K562 (cell line): ENCODE results near the gene FSTL3. TPM values are rescaled to one million over a fixed set of nuclear protein-coding genes. Genes with fewer than 3 reads are reported as not detected.

Experiments
- ATAC-seq: fragments of 200-7000 bp; cut with Tn5 transposase; 3 replicates; pipeline ENCODE4 v1.9.1; 2020; ENCODE audit warnings: moderate library complexity
- BruUV-seq: library from RNA; stranded (reverse); fragments of 400-500 nt; replicated peaks from 2 replicates; lab custom pipeline; 2021; lab: Mats Ljungman, UMichigan
- CTCF ChIA-PET: fragments of 300-600 bp; formaldehyde crosslinking; extraction: SDS; loops from one replicate; lab custom pipeline; 2021; ENCODE audit warnings: low intra/inter-chr PET ratio; lab: Yijun Ruan, JAX
- POLR2A ChIA-PET: fragments of 300-600, 350-650 bp; sonication (Branson Sonifier 250); formaldehyde crosslinking; extraction: SDS; loops from one replicate; lab custom pipeline; 2021; ENCODE audit warnings: antibody characterized with exemption, inconsistent platforms; lab: Yijun Ruan, JAX
- DNase-seq, 4 experiments: peaks; one replicate each; pipeline versions ENCODE4 v3.0.0 to v3.0.0-alpha.2; 2011 to 2018; ENCODE audit warnings: low spot score in 3 of 4, mixed read lengths in 3 of 4; ENCODE audit errors: extremely low read depth in 1 of 4
- FAIRE-seq: peaks from 2 replicates; lab custom pipeline; 2011; peaks lifted over from hg19 to GRCh38; lab: Jason Lieb, UNC
- H2AFZ ChIP-seq: 2 replicates; pipeline ENCODE4 v1.6.0; 2011; ENCODE audit warnings: low read depth, low read length, control low read depth, inconsistent platforms
- H3K27ac ChIP-seq: fragments of 200-600 bp; 3 replicates; pipeline ENCODE4 v1.8.0; 2011; ENCODE audit warnings: low read depth, mild to moderate bottlenecking, control low read depth, inconsistent platforms, low read length, moderate library complexity, mixed read lengths; ENCODE audit errors: extremely low read depth
- H3K27me3 ChIP-seq, 2 experiments: fragments of 300-600 bp in 1 of 2; 2 replicates in 1 of 2; 3 replicates in 1 of 2; pipeline versions ENCODE4 v1.6.0 to v1.8.0; 2011; ENCODE audit warnings: inconsistent platforms in 2 of 2, low read length in 2 of 2, mild to moderate bottlenecking in 1 of 2, mixed read lengths in 1 of 2, moderate library complexity in 1 of 2; ENCODE audit not compliant: control insufficient read depth in 2 of 2, insufficient read depth in 2 of 2
- H3K36me3 ChIP-seq: fragments of 300-600 bp; 3 replicates; pipeline ENCODE4 v1.8.0; 2011; ENCODE audit warnings: mild to moderate bottlenecking, low read length, inconsistent platforms; ENCODE audit not compliant: control insufficient read depth, insufficient read depth
- H3K4me1 ChIP-seq, 2 experiments: fragments of 200-600 bp in 1 of 2; replicated peaks in 1 of 2; 2 replicates in 1 of 2; 3 replicates in 1 of 2; pipeline versions ENCODE4 v1.5.1 to v1.8.0; 2011; ENCODE audit warnings: inconsistent platforms in 2 of 2, low read length in 2 of 2, mild to moderate bottlenecking in 1 of 2, mixed read lengths in 1 of 2, moderate library complexity in 1 of 2; ENCODE audit not compliant: control insufficient read depth in 2 of 2, insufficient read depth in 2 of 2
- H3K4me2 ChIP-seq: 2 replicates; pipeline ENCODE4 v1.6.1; 2011; ENCODE audit warnings: low read length, control low read depth, inconsistent platforms, mixed read lengths; ENCODE audit not compliant: insufficient read depth
- H3K4me3 ChIP-seq: fragments of 200-600 bp; sonication (generic), shearing (Covaris generic); 2 replicates; pipeline ENCODE4 v1.5.1; 2016; ENCODE audit warnings: control low read depth, inconsistent platforms
- H3K79me2 ChIP-seq: fragments of 200-600 bp; 3 replicates; pipeline ENCODE4 v1.8.0; 2011; ENCODE audit warnings: low read length, inconsistent platforms; ENCODE audit not compliant: control insufficient read depth, insufficient read depth
- H3K9ac ChIP-seq, 2 experiments: 2 replicates each; pipeline versions ENCODE4 v1.6.0 to v1.6.1; 2011; ENCODE audit warnings: low read depth in 2 of 2, low read length in 2 of 2, control low read depth in 1 of 2, inconsistent platforms in 1 of 2, mild to moderate bottlenecking in 1 of 2, mixed read lengths in 1 of 2; ENCODE audit not compliant: insufficient read depth in 1 of 2
- H3K9me1 ChIP-seq: one replicate; pipeline ENCODE4 v1.6.0; 2011; ENCODE audit warnings: inconsistent platforms, mild to moderate bottlenecking, low read length, moderate library complexity; ENCODE audit not compliant: control insufficient read depth, insufficient read depth
- H3K9me3 ChIP-seq: replicated peaks from 2 replicates; pipeline ENCODE4 v1.5.1; 2011; ENCODE audit warnings: low read depth, low read length, inconsistent platforms; ENCODE audit not compliant: control insufficient read depth, insufficient read depth
- H4K20me1 ChIP-seq: replicated peaks from 2 replicates; pipeline ENCODE4 v1.6.1; 2011; ENCODE audit warnings: low read length, inconsistent platforms, mixed read lengths; ENCODE audit not compliant: control insufficient read depth, insufficient read depth
- C11orf30 ChIP-seq: fragments of 450-650 bp; IDR thresholded peaks from 2 replicates; pipeline ENCODE4 v1.6.1; 2016; ENCODE audit warnings: low read depth, mild to moderate bottlenecking
- HNRNPK ChIP-seq: fragments of 200-400 bp; formaldehyde crosslinking; IDR thresholded peaks from one replicate; pipeline ENCODE4 v1.6.1; 2018; ENCODE audit warnings: mild to moderate bottlenecking, low read depth, low read length; ENCODE audit not compliant: poor library complexity, severe bottlenecking
- KAT7 ChIP-seq: sonication (generic); formaldehyde crosslinking; IDR thresholded peaks from 2 replicates; pipeline ENCODE4 v1.8.0; 2022; ENCODE audit warnings: missing genetic modification reagents, mild to moderate bottlenecking, borderline replicate concordance
- POLR2G ChIP-seq: fragments of 200-400 bp; formaldehyde crosslinking; IDR thresholded peaks from 2 replicates; pipeline ENCODE4 v1.6.1; 2017; ENCODE audit warnings: low read depth, mild to moderate bottlenecking, antibody characterized with exemption, low read length, moderate library complexity
- POU5F1 ChIP-seq: fragments of 150-350 bp; IDR thresholded peaks from 2 replicates; pipeline ENCODE4 v1.6.1; 2014; ENCODE audit warnings: borderline replicate concordance, low read length, low read depth, mild to moderate bottlenecking; ENCODE audit not compliant: partially characterized antibody
- PURB ChIP-seq: sonication (generic); formaldehyde crosslinking; IDR thresholded peaks from 2 replicates; pipeline ENCODE4 v1.9.0; 2021; ENCODE audit warnings: low read depth, mild to moderate bottlenecking, missing genetic modification reagents
- SIX5 ChIP-seq, 2 experiments: IDR thresholded peaks; 2 replicates each; pipeline ENCODE4 v1.6.1; 2011; ENCODE audit warnings: low read length in 2 of 2, borderline replicate concordance in 1 of 2, low read depth in 1 of 2, mild to moderate bottlenecking in 1 of 2, moderate library complexity in 1 of 2; ENCODE audit not compliant: insufficient read depth in 1 of 2
- USF1 ChIP-seq: sonication (generic); formaldehyde crosslinking; IDR thresholded peaks from 2 replicates; pipeline ENCODE4 v1.9.0; 2022; ENCODE audit warnings: mild to moderate bottlenecking, missing genetic modification reagents
- ZNF140 ChIP-seq: fragments of 250-450 bp; sonication (Bioruptor Pico); IDR thresholded peaks from 2 replicates; pipeline ENCODE4 v1.8.0; 2021; ENCODE audit warnings: moderate library complexity, mild to moderate bottlenecking, inconsistent platforms
- ZNF143 ChIP-seq: sonication (generic); formaldehyde crosslinking; IDR thresholded peaks from 2 replicates; pipeline ENCODE4 v1.9.0; 2022; ENCODE audit warnings: mild to moderate bottlenecking, missing genetic modification reagents
- WGBS: fragments of 100-300 bp; shearing (Covaris generic); methylation state at CpG from one replicate; pipeline ENCODE4 v1.1.6; 2016; ENCODE audit warnings: low coverage, mixed read lengths; ENCODE audit not compliant: insufficient coverage; ENCODE audit errors: missing lambda C conversion rate; 5-methylcytosine and 5-hydroxymethylcytosine counted together
- in situ Hi-C: fragments of 300-500 bp; cut with MboI; formaldehyde crosslinking; loops from 4 replicates; pipeline ENCODE4 v1.15.0; 2018; ENCODE audit warnings: inconsistent platforms, mixed read lengths
- intact Hi-C: fragments of 100-400 bp; cut with micrococcal nuclease; formaldehyde crosslinking; loops from 2 replicates; pipeline ENCODE4 v1.14.2; 2022
- polyA plus RNA-seq, 8 experiments: library from polyadenylated mRNA; depleted of rRNA in 4 of 8; stranded (reverse) in 5 of 8; unstranded in 3 of 8; fragments of >200 nt; fragmentation: Nextera tagmentation in 2 of 8; fragmentation: Illumina TruSeq in 1 of 8; extraction: Ambion mirVana in 2 of 8; extraction: Trizol in 1 of 8; gene quantifications; 2 replicates each; pipeline versions ENCODE4 v1.2.1 to v1.2.3, GENCODE V29; 2011 to 2014; ENCODE audit warnings: inconsistent platforms in 1 of 8, missing spikeins in 1 of 8
- total RNA-seq, 7 experiments: library from RNA; depleted of rRNA in 6 of 7; stranded (reverse); fragments of >200 nt in 6 of 7; fragmentation: Illumina TruSeq in 2 of 7; extraction: Trizol in 2 of 7; gene quantifications; 2 replicates each; pipeline versions ENCODE4 v1.2.1 to v1.2.3, GENCODE V29; 2011 to 2021; ENCODE audit warnings: low replicate concordance in 1 of 7
- TF ChIP-seq, protein P1 (sequence below): fragments of 250-450 bp; sonication (Bioruptor Pico); IDR thresholded peaks from 2 replicates; pipeline ENCODE4 v1.4.0; 2020

FSTL3 gene
- total and polyA plus RNA-seq, 9 of the 15 experiments (the other 6 are each of a cell fraction or from before 2014, with no cell fraction given) = 0.35 to 6.8 (median 4.2) TPM; not detected in 1

DNA sequence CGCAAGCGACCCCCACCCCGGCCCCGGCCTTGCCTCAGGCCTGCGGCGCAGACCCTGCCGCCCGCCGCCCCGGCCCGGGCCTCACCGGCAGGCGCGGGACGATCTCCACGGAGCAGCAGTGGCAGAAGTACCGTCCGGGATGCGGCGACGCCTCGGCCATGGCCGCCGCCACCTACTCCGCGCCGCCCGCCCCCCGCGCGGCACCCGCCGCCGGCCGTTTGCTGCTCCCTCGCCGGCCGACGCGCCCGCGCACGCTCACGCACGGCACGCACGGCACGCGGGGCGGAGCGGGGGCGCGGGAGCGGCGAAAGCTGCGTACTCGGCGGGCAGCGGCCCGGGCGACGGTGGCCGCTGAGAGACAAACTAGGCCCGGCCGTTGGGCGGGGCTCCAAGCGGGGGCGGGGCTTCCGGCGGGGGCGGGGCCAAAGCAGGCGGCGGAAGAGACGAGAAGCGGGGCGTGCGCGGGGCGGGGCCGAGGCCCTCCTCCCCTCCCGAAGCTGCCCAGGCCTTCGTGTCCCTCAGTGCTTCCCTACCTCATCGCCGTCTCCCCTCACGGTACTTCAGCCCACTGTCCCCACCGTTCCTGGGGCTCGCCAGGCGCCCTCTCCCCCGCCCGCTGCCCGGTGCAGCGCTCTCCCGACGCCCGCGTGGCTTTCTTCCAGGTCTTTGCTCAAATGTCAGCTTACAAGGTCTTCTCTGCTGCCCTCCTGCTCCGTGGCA lies 13.1 kb upstream of the FSTL3 start, which contains the start of gene RNF126 (continued):
- no peak for TF ChIP-seq SIX5 (IDR thresholded peaks at IDR 0.05; ENCODE audit: borderline replicate concordance in 1 of 2, insufficient read depth in 1 of 2, low read depth in 1 of 2, low read length in 2 of 2)
- TF ChIP-seq POU5F1 = peak; percentile 74
- TF ChIP-seq KAT7 = no peak

DNA sequence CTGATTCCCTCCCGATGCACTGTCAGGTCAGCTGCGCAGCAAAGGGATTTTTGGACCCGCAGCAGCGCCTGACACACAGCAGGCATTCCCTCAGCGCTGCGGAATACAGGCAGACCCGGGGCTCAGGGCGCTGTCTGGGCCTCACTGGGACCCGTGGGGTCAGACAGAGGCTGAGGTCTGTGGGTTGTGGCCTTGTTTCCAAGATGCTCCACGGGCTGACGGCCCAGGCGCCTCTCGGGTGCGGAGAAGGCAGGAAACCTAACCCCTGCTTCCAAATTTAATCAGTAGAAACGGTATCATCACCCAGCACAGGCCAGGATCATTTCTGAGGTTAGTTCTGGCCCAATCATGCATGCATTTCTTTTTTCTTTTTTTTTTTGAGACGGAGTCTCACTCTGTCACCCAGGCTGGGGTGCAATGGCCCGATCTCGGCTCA lies 12.5 kb upstream of the FSTL3 start:
- intact Hi-C loops (no loop called here), in situ Hi-C loops (no loop called here)
- H4K20me1 ChIP-seq = peaks cover 32% of the 10 kb centered on the region
- peaks cover 21 to 55% of the 10 kb centered on the region in 2 experiments for H3K4me1 ChIP-seq
- H2AFZ ChIP-seq = peak overlapping the region; percentile 99
- ChIA-PET CTCF (no interaction called here), POLR2A (interaction anchor here (0.6 to 1.0 kb wide), 6 partner anchors 9 to 146 kb away, joined by 3 to 5 read pairs (median 4); partner anchors contain the start of gene FSTL3)
- peak overlapping the region; percentile 76 for H3K4me2 ChIP-seq
- FAIRE-seq (no peak), ATAC-seq (no peak), DNase-seq (no peak)
- WGBS = 64% methylated on average over 16 of the region's 18 CpGs
- H3K4me3 ChIP-seq = peak overlapping the region; percentile 35
- peak overlapping the region; percentile 77 for H3K27ac ChIP-seq
- H3K79me2 ChIP-seq = peaks cover 43% of the 10 kb centered on the region
- no peaks in the 10 kb centered on the region for H3K27me3 ChIP-seq
- H3K9ac ChIP-seq = peak overlapping the region; percentile 46 to 69; a peak in 2 of 4 replicates
- H3K36me3 ChIP-seq = peaks cover 29% of the 10 kb centered on the region; the same call in 1 of the 3 replicates
- peaks cover 12% of the 10 kb centered on the region for H3K9me3 ChIP-seq
- peaks cover 12% of the 10 kb centered on the region for H3K9me1 ChIP-seq
- BruUV-seq = no TSS peak
- TF ChIP-seq C11orf30 (no peak), POLR2G (no peak), USF1 (CRISPR knock-in tag) (0 out of 2 replicates have a peak, but pooled peaks have one; percentile 17), PURB (no peak), SIX5 (IDR thresholded peaks at IDR 0.05; ENCODE audit: borderline replicate concordance in 1 of 2, insufficient read depth in 1 of 2, low read depth in 1 of 2, low read length in 2 of 2) (no peak), ZNF140 (no peak), ZNF143 (CRISPR knock-in tag) (no peak), HNRNPK (no peak)
- TF ChIP-seq, protein P1, sequence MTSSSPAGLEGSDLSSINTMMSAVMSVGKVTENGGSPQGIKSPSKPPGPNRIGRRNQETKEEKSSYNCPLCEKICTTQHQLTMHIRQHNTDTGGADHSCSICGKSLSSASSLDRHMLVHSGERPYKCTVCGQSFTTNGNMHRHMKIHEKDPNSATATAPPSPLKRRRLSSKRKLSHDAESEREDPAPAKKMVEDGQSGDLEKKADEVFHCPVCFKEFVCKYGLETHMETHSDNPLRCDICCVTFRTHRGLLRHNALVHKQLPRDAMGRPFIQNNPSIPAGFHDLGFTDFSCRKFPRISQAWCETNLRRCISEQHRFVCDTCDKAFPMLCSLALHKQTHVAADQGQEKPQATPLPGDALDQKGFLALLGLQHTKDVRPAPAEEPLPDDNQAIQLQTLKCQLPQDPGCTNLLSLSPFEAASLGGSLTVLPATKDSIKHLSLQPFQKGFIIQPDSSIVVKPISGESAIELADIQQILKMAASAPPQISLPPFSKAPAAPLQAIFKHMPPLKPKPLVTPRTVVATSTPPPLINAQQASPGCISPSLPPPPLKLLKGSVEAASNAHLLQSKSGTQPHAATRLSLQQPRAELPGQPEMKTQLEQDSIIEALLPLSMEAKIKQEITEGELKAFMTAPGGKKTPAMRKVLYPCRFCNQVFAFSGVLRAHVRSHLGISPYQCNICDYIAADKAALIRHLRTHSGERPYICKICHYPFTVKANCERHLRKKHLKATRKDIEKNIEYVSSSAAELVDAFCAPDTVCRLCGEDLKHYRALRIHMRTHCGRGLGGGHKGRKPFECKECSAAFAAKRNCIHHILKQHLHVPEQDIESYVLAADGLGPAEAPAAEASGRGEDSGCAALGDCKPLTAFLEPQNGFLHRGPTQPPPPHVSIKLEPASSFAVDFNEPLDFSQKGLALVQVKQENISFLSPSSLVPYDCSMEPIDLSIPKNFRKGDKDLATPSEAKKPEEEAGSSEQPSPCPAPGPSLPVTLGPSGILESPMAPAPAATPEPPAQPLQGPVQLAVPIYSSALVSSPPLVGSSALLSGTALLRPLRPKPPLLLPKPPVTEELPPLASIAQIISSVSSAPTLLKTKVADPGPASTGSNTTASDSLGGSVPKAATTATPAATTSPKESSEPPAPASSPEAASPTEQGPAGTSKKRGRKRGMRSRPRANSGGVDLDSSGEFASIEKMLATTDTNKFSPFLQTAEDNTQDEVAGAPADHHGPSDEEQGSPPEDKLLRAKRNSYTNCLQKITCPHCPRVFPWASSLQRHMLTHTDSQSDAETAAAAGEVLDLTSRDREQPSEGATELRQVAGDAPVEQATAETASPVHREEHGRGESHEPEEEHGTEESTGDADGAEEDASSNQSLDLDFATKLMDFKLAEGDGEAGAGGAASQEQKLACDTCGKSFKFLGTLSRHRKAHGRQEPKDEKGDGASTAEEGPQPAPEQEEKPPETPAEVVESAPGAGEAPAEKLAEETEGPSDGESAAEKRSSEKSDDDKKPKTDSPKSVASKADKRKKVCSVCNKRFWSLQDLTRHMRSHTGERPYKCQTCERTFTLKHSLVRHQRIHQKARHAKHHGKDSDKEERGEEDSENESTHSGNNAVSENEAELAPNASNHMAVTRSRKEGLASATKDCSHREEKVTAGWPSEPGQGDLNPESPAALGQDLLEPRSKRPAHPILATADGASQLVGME (CRISPR knock-in tag) = no peak
